NCI-H2196 (cell line): ENCODE data around the gene CCDC106.

Experiments used
- DNase-seq: peaks from one replicate; lab custom pipeline; 2025; ENCODE audit not compliant: unreplicated experiment; lab: John Stamatoyannopoulos, UW

The CCDC106 gene

GRCh38 chr19:55635856-55636440 lies 12.1 kb upstream of the CCDC106 start:
- no peak for DNase-seq

- no peak for DNase-seq
Measured at GRCh38 chr19:55636723-55637122, 11.3 kb upstream of the CCDC106 start.

- no peak for DNase-seq
Measured at GRCh38 chr19:55637534-55637933, 10.5 kb upstream of the CCDC106 start.

GRCh38 chr19:55638864-55639359 lies 9.1 kb upstream of the CCDC106 start:
- DNase-seq, result peak; percentile 34

GRCh38 chr19:55640043-55640576 lies 7.9 kb upstream of the CCDC106 start:
- DNase-seq, result peak; percentile 92

GRCh38 chr19:55640577-55641425 lies 7.2 kb upstream of the CCDC106 start, which contains the start of gene ZNF580:
Gene ZNF580 (plus strand): TSS chr19:55641002. CDS start chr19:55642509, 1,507 bp downstream.
- DNase-seq, result peak; percentile 72

GRCh38 chr19:55641426-55642152 lies 6.4 kb upstream of the CCDC106 start:
- DNase-seq, result no peak

- no peak for DNase-seq
Measured at GRCh38 chr19:55642153-55643002, 5.6 kb upstream of the CCDC106 start.

- DNase-seq, result peak; percentile 74
Measured at GRCh38 chr19:55643003-55643886, 4.8 kb upstream of the CCDC106 start, which contains the start of gene ZNF581. Gene ZNF581 (plus strand): TSS chr19:55643649. CDS start chr19:55644572, 923 bp downstream.

- no peak for DNase-seq
Measured at GRCh38 chr19:55643887-55644176, 4.2 kb upstream of the CCDC106 start.

GRCh38 chr19:55644191-55644833 lies 3.7 kb upstream of the CCDC106 start:
- no peak for DNase-seq

GRCh38 chr19:55644842-55645511 lies 3.0 kb upstream of the CCDC106 start:
- no peak for DNase-seq

- no peak for DNase-seq
Measured at GRCh38 chr19:55645512-55645881, 2.5 kb upstream of the CCDC106 start.

- peak; percentile 31 for DNase-seq
Measured at GRCh38 chr19:55646889-55647731, 902 bp upstream of the CCDC106 start.

GRCh38 chr19:55648585-55649267 lies 714 bp downstream of the CCDC106 start:
- DNase-seq, result no peak

- no peak for DNase-seq
Measured at GRCh38 chr19:55649268-55650125, 1.5 kb downstream of the CCDC106 start.
